ENCODE measurements around the gene GPR143. TPM values are rescaled to one million over a fixed set of nuclear protein-coding genes. Genes with fewer than 3 reads are reported as not detected.

Gene GPR143
- total and polyA plus RNA-seq, 2 donors (not counting 3 experiments of a cell fraction or from before 2014, with no cell fraction given) = 9.3 to 17.7 TPM

DNA sequence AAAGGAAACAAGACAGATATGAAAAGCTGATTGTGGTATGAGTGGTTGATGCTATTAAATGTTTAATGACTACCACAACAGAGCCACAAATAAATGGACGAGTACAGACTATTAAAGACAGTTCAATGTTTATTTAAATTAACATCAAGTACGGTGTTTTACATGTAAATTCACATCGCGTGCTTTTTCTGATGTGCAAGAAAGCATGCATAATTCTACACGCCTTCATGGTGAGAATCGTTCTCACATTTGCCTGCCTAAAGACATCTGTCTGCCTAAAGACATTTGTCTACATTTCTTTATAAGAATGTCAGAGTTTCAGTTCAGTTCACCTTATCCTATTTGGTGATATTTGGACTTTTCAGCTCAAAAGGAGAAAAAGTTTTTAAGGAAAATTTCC is 7.3 kb upstream of the GPR143 start:
- BruUV-seq (replicated peaks) = no TSS peak
- intact Hi-C loops (cut with micrococcal nuclease) (no loop called here), dilution Hi-C loops (cut with MboI; ENCODE audit: extremely low pct_ligation_motif_present, low sequenced_read_pairs) (no loop called here)
- ChIA-PET CTCF (interaction anchor here (0.6 to 0.7 kb wide), 3 partner anchors 9 to 211 kb away, joined by 3 read pairs; no protein-coding TSS in a partner anchor), POLR2A (interaction anchor here (0.6 kb wide), 1 partner anchor 11 kb away, joined by 3 read pairs; no protein-coding TSS in a partner anchor)
- Histone ChIP-seq H3K79me2 (ENCODE audit: control insufficient read depth, insufficient read depth, low read length) (no peaks in the 10 kb centered on the region), H4K20me1 (replicated peaks; ENCODE audit: control insufficient read depth, extremely low read depth, insufficient read depth, low read length) (no peaks in the 10 kb centered on the region), H3K4me1 (ENCODE audit: control insufficient read depth, extremely low read depth, insufficient read depth, low read length) (peaks cover 11% of the 10 kb centered on the region), H3K27ac (ENCODE audit: insufficient read depth, low read depth, low read length) (no peak overlapping the region), H3K36me3 (ENCODE audit: control insufficient read depth in 2 of 2, extremely low read depth in 1 of 2, insufficient read depth in 2 of 2, low read length in 2 of 2) (no peaks in the 10 kb centered on the region), H3K27me3 (ENCODE audit: control insufficient read depth in 2 of 2, insufficient read depth in 2 of 2, low read length in 2 of 2) (no peaks in the 10 kb centered on the region), H2AFZ (ENCODE audit: low read depth, low read length) (no peak overlapping the region), H3K9ac (replicated peaks; ENCODE audit: extremely low read depth, insufficient read depth, low read length) (no peak overlapping the region), H3K9me3 (replicated peaks; ENCODE audit: control insufficient read depth, insufficient read depth, low read length) (no peaks in the 10 kb centered on the region), H3K4me2 (ENCODE audit: insufficient read depth, low read length) (no peak overlapping the region), H3K9me1 (replicated peaks; ENCODE audit: control insufficient read depth, extremely low read depth, insufficient read depth, low read length) (no peaks in the 10 kb centered on the region), H3K4me3 (replicated peaks in 1 of 3; ENCODE audit: insufficient read depth in 1 of 3, low read depth in 1 of 3, low read length in 3 of 3) (no peak overlapping the region)
- FAIRE-seq (peak; percentile 8), DNase-seq (ENCODE audit: low read depth, low spot score) (no peak)
- TF ChIP-seq CTCF (IDR thresholded peaks at IDR 0.05; ENCODE audit: extremely low read depth in 1 of 2, insufficient read depth in 1 of 2, low read depth in 1 of 2, low read length in 2 of 2) (no peak), EZH2 (IDR thresholded peaks at IDR 0.05; ENCODE audit: borderline replicate concordance, low read depth, low read length, severe bottlenecking) (no peak), GATA2 (IDR thresholded peaks at IDR 0.05; ENCODE audit: insufficient read depth, insufficient read length, low read depth, low read length) (no peak), POLR2A (IDR thresholded peaks at IDR 0.05; ENCODE audit: low read depth, low read length) (no peak), POLR2AphosphoS5 (IDR thresholded peaks at IDR 0.05; ENCODE audit: insufficient read depth, low read depth, low read length) (no peak), MYC (IDR thresholded peaks at IDR 0.05; ENCODE audit: low read depth, low read length) (no peak), FOS (IDR thresholded peaks at IDR 0.05; ENCODE audit: borderline replicate concordance, insufficient read depth, low read length) (no peak), MAX (IDR thresholded peaks at IDR 0.05; ENCODE audit: insufficient read depth, insufficient read length) (no peak), JUN (IDR thresholded peaks at IDR 0.05; ENCODE audit: borderline replicate concordance, insufficient read depth, insufficient read length, low read depth) (no peak)
